GM12872 (cell line): ENCODE data around the gene EIF4EBP2.

Experiments used
- CTCF ChIP-seq: IDR thresholded peaks from 3 replicates; pipeline ENCODE4 v1.5.1; 2011; ENCODE audit warnings: low read depth, mild to moderate bottlenecking, low read length, moderate library complexity; ENCODE audit not compliant: insufficient read depth

Gene EIF4EBP2

GRCh38 chr10:70459061-70459773 is 55.3 kb downstream of the EIF4EBP2 start:
- no peak for TF ChIP-seq CTCF

DNA sequence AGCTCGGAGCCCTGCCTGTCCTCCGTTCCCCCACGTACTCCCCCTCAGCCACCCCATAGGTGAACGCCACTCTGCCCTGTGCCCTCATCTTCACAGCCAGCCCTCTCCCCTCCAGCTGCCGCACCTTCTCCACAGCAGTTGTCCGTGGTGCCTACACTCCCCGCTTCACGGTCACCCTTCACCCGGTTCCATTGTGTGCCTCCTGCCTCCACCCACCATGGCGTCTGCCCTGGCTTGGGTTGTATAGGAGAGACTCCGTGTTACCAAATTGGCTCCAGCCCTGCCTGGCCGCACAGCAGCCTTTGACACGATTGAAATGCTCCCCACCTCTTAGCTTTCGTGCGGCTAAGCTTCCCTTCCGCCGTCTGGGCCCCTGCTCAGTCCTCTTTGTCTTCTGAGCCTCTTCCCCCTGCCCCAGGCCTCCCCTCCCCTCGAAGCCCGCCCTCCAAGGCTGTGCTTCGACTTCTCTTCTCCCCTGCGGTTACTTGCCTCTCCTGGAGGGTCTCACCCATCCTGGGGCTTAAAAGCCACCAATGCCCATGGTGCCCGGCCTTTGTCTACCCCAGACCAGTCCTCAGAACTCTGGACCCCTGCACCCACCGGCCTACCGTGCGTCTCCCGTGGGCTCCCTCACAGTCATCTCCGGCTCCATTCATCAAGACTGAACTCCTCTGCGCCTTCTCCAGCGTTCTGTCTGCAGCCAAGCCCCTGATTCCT is 56.0 kb downstream of the EIF4EBP2 start:
- no peak for TF ChIP-seq CTCF

- TF ChIP-seq CTCF = peak; percentile 92
Measured at GRCh38 chr10:70461397-70462348, 57.7 kb downstream of the EIF4EBP2 start.

DNA sequence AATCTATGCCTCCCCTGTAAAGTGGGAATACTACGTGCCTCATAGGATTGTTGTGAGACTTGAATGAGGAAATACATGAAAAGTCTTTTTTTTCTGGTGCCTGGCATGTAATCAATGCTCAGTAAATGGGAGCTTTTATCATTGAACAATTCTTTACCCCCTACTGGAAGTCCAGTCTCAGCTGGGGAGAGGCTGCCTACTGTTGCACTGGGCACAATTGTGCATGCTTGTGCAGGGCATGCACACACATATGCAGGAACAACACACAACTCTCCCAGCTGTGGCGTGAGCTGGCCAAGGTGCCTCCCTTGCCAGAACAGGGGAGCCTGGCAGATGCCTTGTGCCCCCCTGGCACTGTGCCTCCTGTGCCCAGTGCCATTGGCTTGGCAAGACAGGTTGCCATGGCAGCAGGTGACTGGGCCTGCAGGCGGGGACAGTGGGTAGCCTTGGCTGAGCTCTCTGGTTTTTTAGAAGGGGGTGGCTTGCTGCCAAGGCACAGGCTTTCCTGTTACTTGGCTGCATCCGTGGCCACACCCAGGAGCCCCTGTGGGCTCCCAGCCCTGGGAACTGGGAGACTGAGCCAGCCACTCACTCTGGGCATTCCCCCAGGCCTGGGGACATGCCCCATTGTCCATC is 58.5 kb downstream of the EIF4EBP2 start:
- no peak for TF ChIP-seq CTCF

GRCh38 chr10:70465278-70465677 is 61.3 kb downstream of the EIF4EBP2 start:
- TF ChIP-seq CTCF = no peak

GRCh38 chr10:70465832-70466231 is 61.9 kb downstream of the EIF4EBP2 start:
- no peak for TF ChIP-seq CTCF
